GM12874 (cell line): ENCODE measurements around the gene SEC61A1.

Source experiments
- TF ChIP-seq, protein P1 (sequence below): IDR thresholded peaks from 2 replicates; pipeline ENCODE4 v1.5.1; 2011; ENCODE audit warnings: low read depth, mild to moderate bottlenecking, control low read depth, low read length, moderate library complexity; ENCODE audit not compliant: insufficient read depth

The SEC61A1 gene

DNA sequence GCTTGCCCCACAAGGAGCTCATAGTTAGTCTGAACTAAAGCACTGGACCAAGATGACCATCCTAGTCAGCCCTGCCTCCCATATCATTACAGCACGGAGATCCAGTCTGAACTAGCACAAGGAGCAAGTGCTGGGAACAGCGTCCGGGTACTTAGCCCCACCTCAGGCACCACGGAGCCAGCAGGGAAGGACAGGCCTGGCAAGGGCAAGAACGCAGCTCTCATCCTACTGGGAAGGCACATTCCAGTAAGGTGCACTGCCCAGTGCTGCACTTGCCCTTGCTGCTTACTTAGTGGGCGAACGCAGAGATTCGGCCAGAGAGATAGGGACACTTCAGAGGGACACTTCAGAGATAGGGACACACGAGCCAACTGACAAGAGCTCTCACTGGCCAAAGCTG lies 27.6 kb downstream of the SEC61A1 start:
- TF ChIP-seq, protein P1, sequence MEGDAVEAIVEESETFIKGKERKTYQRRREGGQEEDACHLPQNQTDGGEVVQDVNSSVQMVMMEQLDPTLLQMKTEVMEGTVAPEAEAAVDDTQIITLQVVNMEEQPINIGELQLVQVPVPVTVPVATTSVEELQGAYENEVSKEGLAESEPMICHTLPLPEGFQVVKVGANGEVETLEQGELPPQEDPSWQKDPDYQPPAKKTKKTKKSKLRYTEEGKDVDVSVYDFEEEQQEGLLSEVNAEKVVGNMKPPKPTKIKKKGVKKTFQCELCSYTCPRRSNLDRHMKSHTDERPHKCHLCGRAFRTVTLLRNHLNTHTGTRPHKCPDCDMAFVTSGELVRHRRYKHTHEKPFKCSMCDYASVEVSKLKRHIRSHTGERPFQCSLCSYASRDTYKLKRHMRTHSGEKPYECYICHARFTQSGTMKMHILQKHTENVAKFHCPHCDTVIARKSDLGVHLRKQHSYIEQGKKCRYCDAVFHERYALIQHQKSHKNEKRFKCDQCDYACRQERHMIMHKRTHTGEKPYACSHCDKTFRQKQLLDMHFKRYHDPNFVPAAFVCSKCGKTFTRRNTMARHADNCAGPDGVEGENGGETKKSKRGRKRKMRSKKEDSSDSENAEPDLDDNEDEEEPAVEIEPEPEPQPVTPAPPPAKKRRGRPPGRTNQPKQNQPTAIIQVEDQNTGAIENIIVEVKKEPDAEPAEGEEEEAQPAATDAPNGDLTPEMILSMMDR: no peak

- TF ChIP-seq, protein P1: no peak
Measured at GRCh38 chr3:128080323-128081080, 28.3 kb downstream of the SEC61A1 start.

- TF ChIP-seq, protein P1: no peak
Measured at GRCh38 chr3:128081226-128081625, 29.0 kb downstream of the SEC61A1 start.

- TF ChIP-seq, protein P1: no peak
Measured at GRCh38 chr3:128081846-128082245, 29.6 kb downstream of the SEC61A1 start.

- TF ChIP-seq, protein P1: no peak
Measured at GRCh38 chr3:128082546-128082945, 30.3 kb downstream of the SEC61A1 start.

GRCh38 chr3:128083396-128083795 lies 31.2 kb downstream of the SEC61A1 start:
- TF ChIP-seq, protein P1: no peak

GRCh38 chr3:128083980-128084674 lies 31.9 kb downstream of the SEC61A1 start:
- TF ChIP-seq, protein P1: no peak
